Measurements from ENCODE around the gene KCNN1. TPM values are rescaled to one million over a fixed set of nuclear protein-coding genes. Genes with fewer than 3 reads are reported as not detected.

Gene KCNN1
- total and polyA plus RNA-seq, 9 of the 15 experiments (the other 6 are each of a cell fraction or from before 2014, with no cell fraction given), result 0.01 to 6.2 (median 0.72) TPM

DNA sequence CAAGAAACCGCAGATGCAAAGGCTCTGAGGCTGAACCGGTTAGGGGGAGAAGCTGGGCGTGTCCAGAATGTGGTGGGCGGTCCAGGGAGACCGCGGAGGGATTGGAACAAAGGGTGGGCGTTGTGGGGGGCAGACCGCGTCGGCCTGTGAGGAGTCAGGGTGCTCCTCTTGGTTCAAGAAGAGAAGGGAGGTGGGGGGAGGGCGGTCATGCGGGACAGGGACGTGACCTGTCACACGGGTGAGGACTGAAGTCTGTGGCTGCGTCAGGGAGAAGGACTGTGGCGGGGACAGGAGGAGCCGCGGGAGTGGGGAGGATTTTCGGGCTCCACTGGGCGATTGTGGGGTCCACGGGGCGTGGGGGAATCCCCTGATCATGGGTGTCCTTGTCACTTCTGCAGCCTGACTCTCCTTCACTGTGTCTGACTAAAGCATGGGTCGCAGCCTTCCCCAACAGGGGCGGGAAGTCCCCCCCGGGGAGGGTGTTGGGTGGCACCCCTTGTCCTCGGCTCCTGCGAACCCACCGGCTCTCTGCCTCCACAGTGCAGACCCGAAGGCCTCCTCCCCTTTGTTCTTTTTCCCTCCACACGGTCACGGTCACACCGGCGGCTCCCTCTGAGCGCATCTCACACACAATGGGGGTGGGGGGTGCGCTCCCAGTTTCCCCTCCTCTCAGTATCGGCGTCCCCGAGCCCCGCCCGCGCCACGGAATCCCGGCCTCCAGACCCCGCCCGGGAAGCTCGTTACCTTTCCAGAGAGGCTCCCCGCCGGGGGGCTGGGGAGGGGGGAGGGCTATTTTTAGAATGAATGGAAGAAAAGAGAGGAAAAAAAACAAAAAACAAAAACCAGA lies 16.4 kb upstream of the KCNN1 start (continued):
- TF ChIP-seq ZNF695 (CRISPR knock-in tag; IDR thresholded peaks at IDR 0.05) (no peak), ZNF274 (IDR thresholded peaks at IDR 0.05; ENCODE audit: borderline replicate concordance, low read depth, low read length) (no peak), CHD1 (IDR thresholded peaks at IDR 0.05; ENCODE audit: low read length) (peak; percentile 44), MECOM (CRISPR knock-in tag; IDR thresholded peaks at IDR 0.05) (no peak), PHTF2 (CRISPR knock-in tag; IDR thresholded peaks at IDR 0.05) (no peak), PHF20 (IDR thresholded peaks at IDR 0.05; ENCODE audit: partially characterized antibody) (no peak), PHF8 (IDR thresholded peaks at IDR 0.05; ENCODE audit: borderline replicate concordance, low read length) (peak; percentile 27; the same call in 1 of the 2 replicates), HCFC1 (IDR thresholded peaks at IDR 0.05; ENCODE audit: low read depth, low read length) (no peak), SAFB (IDR thresholded peaks at IDR 0.05; ENCODE audit: borderline replicate concordance, low read depth, low read length) (peak; percentile 67; the same call in 1 of the 2 replicates), POLR3A (IDR thresholded peaks at IDR 0.05; ENCODE audit: borderline replicate concordance, extremely low read depth, insufficient read depth, insufficient read length) (no peak), GATAD2A (IDR thresholded peaks at IDR 0.05) (peak; percentile 89), TEAD4 (IDR thresholded peaks at IDR 0.05; ENCODE audit: low read length) (no peak), TEAD4 (CRISPR knock-in tag; IDR thresholded peaks at IDR 0.05; ENCODE audit: borderline replicate concordance) (no peak)
- TF ChIP-seq, protein P1, sequence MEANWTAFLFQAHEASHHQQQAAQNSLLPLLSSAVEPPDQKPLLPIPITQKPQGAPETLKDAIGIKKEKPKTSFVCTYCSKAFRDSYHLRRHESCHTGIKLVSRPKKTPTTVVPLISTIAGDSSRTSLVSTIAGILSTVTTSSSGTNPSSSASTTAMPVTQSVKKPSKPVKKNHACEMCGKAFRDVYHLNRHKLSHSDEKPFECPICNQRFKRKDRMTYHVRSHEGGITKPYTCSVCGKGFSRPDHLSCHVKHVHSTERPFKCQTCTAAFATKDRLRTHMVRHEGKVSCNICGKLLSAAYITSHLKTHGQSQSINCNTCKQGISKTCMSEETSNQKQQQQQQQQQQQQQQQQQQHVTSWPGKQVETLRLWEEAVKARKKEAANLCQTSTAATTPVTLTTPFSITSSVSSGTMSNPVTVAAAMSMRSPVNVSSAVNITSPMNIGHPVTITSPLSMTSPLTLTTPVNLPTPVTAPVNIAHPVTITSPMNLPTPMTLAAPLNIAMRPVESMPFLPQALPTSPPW (CRISPR knock-in tag; IDR thresholded peaks at IDR 0.05), result peak; percentile 32; the same call in 1 of the 2 replicates
- TF ChIP-seq, protein P2, sequence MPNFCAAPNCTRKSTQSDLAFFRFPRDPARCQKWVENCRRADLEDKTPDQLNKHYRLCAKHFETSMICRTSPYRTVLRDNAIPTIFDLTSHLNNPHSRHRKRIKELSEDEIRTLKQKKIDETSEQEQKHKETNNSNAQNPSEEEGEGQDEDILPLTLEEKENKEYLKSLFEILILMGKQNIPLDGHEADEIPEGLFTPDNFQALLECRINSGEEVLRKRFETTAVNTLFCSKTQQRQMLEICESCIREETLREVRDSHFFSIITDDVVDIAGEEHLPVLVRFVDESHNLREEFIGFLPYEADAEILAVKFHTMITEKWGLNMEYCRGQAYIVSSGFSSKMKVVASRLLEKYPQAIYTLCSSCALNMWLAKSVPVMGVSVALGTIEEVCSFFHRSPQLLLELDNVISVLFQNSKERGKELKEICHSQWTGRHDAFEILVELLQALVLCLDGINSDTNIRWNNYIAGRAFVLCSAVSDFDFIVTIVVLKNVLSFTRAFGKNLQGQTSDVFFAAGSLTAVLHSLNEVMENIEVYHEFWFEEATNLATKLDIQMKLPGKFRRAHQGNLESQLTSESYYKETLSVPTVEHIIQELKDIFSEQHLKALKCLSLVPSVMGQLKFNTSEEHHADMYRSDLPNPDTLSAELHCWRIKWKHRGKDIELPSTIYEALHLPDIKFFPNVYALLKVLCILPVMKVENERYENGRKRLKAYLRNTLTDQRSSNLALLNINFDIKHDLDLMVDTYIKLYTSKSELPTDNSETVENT (CRISPR knock-in tag; IDR thresholded peaks at IDR 0.05), result no peak
- TF ChIP-seq, protein P3, sequence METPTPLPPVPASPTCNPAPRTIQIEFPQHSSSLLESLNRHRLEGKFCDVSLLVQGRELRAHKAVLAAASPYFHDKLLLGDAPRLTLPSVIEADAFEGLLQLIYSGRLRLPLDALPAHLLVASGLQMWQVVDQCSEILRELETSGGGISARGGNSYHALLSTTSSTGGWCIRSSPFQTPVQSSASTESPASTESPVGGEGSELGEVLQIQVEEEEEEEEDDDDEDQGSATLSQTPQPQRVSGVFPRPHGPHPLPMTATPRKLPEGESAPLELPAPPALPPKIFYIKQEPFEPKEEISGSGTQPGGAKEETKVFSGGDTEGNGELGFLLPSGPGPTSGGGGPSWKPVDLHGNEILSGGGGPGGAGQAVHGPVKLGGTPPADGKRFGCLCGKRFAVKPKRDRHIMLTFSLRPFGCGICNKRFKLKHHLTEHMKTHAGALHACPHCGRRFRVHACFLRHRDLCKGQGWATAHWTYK (CRISPR knock-in tag; IDR thresholded peaks at IDR 0.05), result peak; percentile 40; the same call in 1 of the 2 replicates
- TF ChIP-seq, protein P4, sequence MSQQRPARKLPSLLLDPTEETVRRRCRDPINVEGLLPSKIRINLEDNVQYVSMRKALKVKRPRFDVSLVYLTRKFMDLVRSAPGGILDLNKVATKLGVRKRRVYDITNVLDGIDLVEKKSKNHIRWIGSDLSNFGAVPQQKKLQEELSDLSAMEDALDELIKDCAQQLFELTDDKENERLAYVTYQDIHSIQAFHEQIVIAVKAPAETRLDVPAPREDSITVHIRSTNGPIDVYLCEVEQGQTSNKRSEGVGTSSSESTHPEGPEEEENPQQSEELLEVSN (IDR thresholded peaks at IDR 0.05; ENCODE audit: borderline replicate concordance in 1 of 2, extremely low read depth in 1 of 2, insufficient read depth in 1 of 2, insufficient read length in 1 of 2, low read depth in 1 of 2, low read length in 1 of 2, poor library complexity in 1 of 2, severe bottlenecking in 1 of 2), result no peak

All from K562 (cell line).